ENCODE data around the gene PCNX2.

Gene PCNX2

DNA sequence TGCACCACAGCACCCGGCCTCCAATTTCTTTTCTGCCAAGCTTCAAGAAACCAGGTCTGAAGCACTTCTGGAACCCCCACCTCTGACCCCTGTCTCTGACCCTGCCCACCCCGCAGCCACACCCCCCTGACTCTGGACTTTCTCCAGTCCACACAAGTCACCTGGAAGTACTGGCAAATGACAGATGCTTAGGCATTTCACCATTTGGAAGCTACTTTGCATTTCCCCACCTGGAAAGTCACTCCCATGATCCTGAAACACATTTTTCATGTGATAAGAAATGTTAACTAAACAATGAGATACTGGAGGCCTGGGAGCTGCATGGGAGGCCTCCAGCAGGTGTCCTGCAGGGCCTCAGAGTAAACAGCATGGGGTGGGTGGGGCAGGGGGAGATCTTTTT, 299.4 kb downstream of the PCNX2 start:
- H3K27ac ChIP-seq (ENCODE audit: extremely low read depth, low read depth, low read length) = no peak overlapping the region
- H3K36me3 ChIP-seq (ENCODE audit: control insufficient read depth in 2 of 2, insufficient read depth in 1 of 2, low read length in 2 of 2) = peaks cover 3 to 79% of the 10 kb centered on the region in 2 experiments; a peak in 2 of 3 replicates
- H3K4me1 ChIP-seq (ENCODE audit: control insufficient read depth, insufficient read depth, low read length) = no peaks in the 10 kb centered on the region
- TF ChIP-seq SP7 (tag by site-specific recombination; IDR thresholded peaks at IDR 0.05) (no peak), GFI1B (tag by site-specific recombination; IDR thresholded peaks at IDR 0.05) (no peak), ZNF501 (tag by site-specific recombination; IDR thresholded peaks at IDR 0.05) (no peak), ZNF341 (tag by site-specific recombination; IDR thresholded peaks at IDR 0.05; ENCODE audit: low read depth) (no peak), ZNF112 (tag by site-specific recombination; IDR thresholded peaks at IDR 0.05) (no peak), MZF1 (tag by site-specific recombination; IDR thresholded peaks at IDR 0.05; ENCODE audit: borderline replicate concordance) (no peak), KLF9 (tag by site-specific recombination; IDR thresholded peaks at IDR 0.05; ENCODE audit: low read depth) (no peak), ZNF350 (tag by site-specific recombination; IDR thresholded peaks at IDR 0.05) (no peak), ZBTB21 (tag by site-specific recombination; IDR thresholded peaks at IDR 0.05) (no peak), OSR2 (tag by site-specific recombination; IDR thresholded peaks at IDR 0.05) (no peak), ZNF274 (IDR thresholded peaks at IDR 0.05; ENCODE audit: low read length) (no peak), ZNF274 (tag by site-specific recombination; IDR thresholded peaks at IDR 0.05; ENCODE audit: borderline replicate concordance) (no peak), ZNF747 (tag by site-specific recombination; IDR thresholded peaks at IDR 0.05) (no peak), ZNF433 (tag by site-specific recombination; IDR thresholded peaks at IDR 0.05; ENCODE audit: low read depth) (no peak), HOXD13 (CRISPR knock-in tag; IDR thresholded peaks at IDR 0.05; ENCODE audit: borderline replicate concordance) (no peak)
- TF ChIP-seq, protein P1, sequence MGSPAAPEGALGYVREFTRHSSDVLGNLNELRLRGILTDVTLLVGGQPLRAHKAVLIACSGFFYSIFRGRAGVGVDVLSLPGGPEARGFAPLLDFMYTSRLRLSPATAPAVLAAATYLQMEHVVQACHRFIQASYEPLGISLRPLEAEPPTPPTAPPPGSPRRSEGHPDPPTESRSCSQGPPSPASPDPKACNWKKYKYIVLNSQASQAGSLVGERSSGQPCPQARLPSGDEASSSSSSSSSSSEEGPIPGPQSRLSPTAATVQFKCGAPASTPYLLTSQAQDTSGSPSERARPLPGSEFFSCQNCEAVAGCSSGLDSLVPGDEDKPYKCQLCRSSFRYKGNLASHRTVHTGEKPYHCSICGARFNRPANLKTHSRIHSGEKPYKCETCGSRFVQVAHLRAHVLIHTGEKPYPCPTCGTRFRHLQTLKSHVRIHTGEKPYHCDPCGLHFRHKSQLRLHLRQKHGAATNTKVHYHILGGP (tag by site-specific recombination; IDR thresholded peaks at IDR 0.05) = no peak
- no peaks in the 10 kb centered on the region; the same call in 1 of the 2 replicates for H3K9me3 ChIP-seq (ENCODE audit: control insufficient read depth, insufficient read depth, low read depth, low read length)
- H3K4me3 ChIP-seq (ENCODE audit: low read depth, low read length) = no peak overlapping the region
- ChIA-PET POLR2A (no interaction called here), CTCF (interaction anchor here (0.6 to 0.7 kb wide), 2 partner anchors 372 to 1871 kb away, joined by 3 read pairs; no protein-coding TSS in a partner anchor)

DNA sequence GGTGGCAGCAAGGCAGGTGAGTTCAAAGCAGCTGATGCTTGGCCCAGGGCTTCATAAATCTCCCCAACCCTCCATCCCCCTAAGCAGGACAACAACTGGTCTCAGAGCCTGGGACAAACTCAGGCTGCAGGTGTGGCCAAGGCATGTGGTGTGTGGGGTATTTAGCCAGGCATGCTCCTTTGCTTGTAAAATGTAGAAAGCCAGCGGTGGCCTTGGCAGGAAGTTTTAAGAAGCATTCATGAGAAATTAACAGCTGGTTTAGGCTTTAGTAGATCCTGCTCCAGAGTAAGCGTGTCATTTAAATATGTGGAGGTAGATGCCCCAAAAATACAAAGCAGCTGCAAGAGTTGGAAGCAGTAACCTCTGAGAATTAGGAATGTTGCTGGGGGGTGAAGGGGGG, 300.3 kb downstream of the PCNX2 start:
- Histone ChIP-seq H3K27ac (ENCODE audit: extremely low read depth, low read depth, low read length) (no peak overlapping the region), H3K9me3 (ENCODE audit: control insufficient read depth, insufficient read depth, low read depth, low read length) (no peaks in the 10 kb centered on the region; the same call in 1 of the 2 replicates), H3K4me3 (ENCODE audit: low read depth, low read length) (no peak overlapping the region), H3K36me3 (ENCODE audit: control insufficient read depth in 2 of 2, insufficient read depth in 1 of 2, low read length in 2 of 2) (peaks cover 3 to 73% of the 10 kb centered on the region in 2 experiments; a peak in 2 of 3 replicates), H3K4me1 (ENCODE audit: control insufficient read depth, insufficient read depth, low read length) (no peaks in the 10 kb centered on the region)
- ChIA-PET POLR2A (no interaction called here), CTCF (no interaction called here)
- TF ChIP-seq ZNF146 (tag by site-specific recombination; IDR thresholded peaks at IDR 0.05) (no peak), ZNF211 (tag by site-specific recombination; IDR thresholded peaks at IDR 0.05; ENCODE audit: low read depth) (no peak), ZNF2 (tag by site-specific recombination; IDR thresholded peaks at IDR 0.05) (no peak), ZNF169 (tag by site-specific recombination; IDR thresholded peaks at IDR 0.05) (no peak), ZNF677 (tag by site-specific recombination; IDR thresholded peaks at IDR 0.05) (no peak), ZNF37A (tag by site-specific recombination; IDR thresholded peaks at IDR 0.05) (no peak), ZNF777 (tag by site-specific recombination; IDR thresholded peaks at IDR 0.05; ENCODE audit: borderline replicate concordance) (no peak), ZBTB20 (tag by site-specific recombination; IDR thresholded peaks at IDR 0.05) (no peak), ZNF350 (tag by site-specific recombination; IDR thresholded peaks at IDR 0.05) (no peak), TRIM28 (IDR thresholded peaks at IDR 0.05; ENCODE audit: borderline replicate concordance, low read length) (no peak), ZIC2 (tag by site-specific recombination; IDR thresholded peaks at IDR 0.05) (no peak), ZNF549 (tag by site-specific recombination; IDR thresholded peaks at IDR 0.05) (no peak), ZNF132 (tag by site-specific recombination; IDR thresholded peaks at IDR 0.05; ENCODE audit: borderline replicate concordance) (no peak), REPIN1 (tag by site-specific recombination; IDR thresholded peaks at IDR 0.05; ENCODE audit: low read depth) (no peak)
